Urinary bladder (tissue), 4 donors: ENCODE data around the gene SPATA16. TPM values are rescaled to one million over a fixed set of nuclear protein-coding genes. Genes with fewer than 3 reads are reported as not detected.
"Not testable (repeated sequence)": the region's sequence is repeated elsewhere in the genome, so short reads cannot be mapped to it uniquely, and the experiment has no call there.

Experiments
- DNase-seq: peaks from one replicate; pipeline ENCODE4 v3.0.0-alpha.2; 2015; ENCODE audit errors: extremely low spot score
- H3K27ac ChIP-seq: one replicate; pipeline ENCODE4 v1.5.1; 2013; ENCODE audit warnings: low read depth, mild to moderate bottlenecking, moderate library complexity
- H3K36me3 ChIP-seq: one replicate; pipeline ENCODE4 v1.6.1; 2013; ENCODE audit warnings: mild to moderate bottlenecking, moderate library complexity; ENCODE audit not compliant: insufficient read depth
- H3K4me1 ChIP-seq: one replicate; pipeline ENCODE4 v1.6.1; 2013; ENCODE audit warnings: mild to moderate bottlenecking, moderate library complexity; ENCODE audit not compliant: insufficient read depth
- H3K4me3 ChIP-seq: one replicate; pipeline ENCODE4 v1.5.1; 2013; ENCODE audit warnings: low read depth, low read length
- WGBS: extraction: QIAGEN DNeasy Blood & Tissue Kit; methylation state at CpG from one replicate; pipeline ENCODE4 v1.1.7; 2013; 5-methylcytosine and 5-hydroxymethylcytosine counted together
- polyA plus RNA-seq: library from polyadenylated mRNA; stranded (reverse); fragments of 200-250 nt; gene quantifications from one replicate; pipeline ENCODE4 v1.2.3, GENCODE V29; 2013
- total RNA-seq: library from RNA; depleted of rRNA; stranded (reverse); fragments of >200 nt; gene quantifications from one replicate; pipeline ENCODE4 v1.2.3, GENCODE V29; 2014
- donor health status: healthy with polysubstance abuse.
- donor health status: healthy.

Gene SPATA16
- total and polyA plus RNA-seq, 2 donors: not detected

DNA sequence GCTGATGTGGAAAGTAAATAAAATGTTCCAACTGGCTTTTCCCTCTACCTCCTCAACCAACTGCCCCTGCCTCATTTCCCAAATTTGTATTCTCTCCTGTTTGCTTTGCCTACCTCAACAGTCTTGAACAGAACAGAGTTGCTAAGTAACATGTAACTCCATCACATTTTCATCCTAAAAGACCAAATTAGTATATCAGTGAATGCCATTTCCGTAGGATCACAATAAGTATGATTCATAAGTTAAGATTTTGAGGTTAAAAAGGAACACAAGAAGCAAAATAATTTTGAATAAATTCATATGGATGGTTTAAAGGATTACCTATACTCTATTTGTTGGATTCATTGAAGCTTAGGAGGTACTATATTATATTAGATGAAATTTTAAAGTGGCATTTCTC lies 235.6 kb downstream of the SPATA16 start:
- Histone ChIP-seq H3K4me3 (no peak overlapping the region), H3K4me1 (no peaks in the 10 kb centered on the region), H3K27ac (no peak overlapping the region), H3K36me3 (no peaks in the 10 kb centered on the region)
- no peak for DNase-seq
- WGBS: 75% methylated on average over 1 of the region's 1 CpG

DNA sequence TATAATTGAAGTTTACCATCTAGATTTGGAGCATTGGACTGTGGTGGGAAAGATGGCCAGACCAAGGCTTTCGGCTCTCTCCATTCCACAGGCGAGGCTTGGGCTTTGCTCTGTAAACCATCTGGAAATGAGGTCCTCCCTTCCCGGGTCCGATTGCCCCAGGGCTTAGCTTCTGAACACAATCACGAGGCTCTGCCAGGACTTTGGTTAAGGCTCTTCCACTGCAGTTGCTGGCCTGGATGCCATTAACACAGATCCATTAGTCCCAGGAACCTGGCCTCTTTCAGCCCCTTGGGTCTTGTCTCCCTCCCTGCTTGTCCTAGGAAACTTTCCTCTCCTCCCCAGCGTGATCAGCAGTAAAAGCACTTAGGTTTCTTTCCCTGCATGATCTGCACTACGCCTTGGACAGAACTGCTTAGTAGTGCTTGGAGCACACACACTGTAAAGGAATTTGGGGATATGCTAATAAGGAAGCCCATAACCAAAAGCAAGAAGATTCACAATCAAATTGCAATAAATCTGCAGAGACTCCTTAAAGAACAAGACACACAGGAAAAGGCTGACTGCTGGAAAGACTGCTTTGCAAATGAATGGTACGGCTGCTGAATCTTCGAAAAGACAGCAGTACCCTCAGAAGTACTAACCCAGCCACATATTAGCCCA lies 236.2 kb downstream of the SPATA16 start:
- WGBS: 43% methylated on average over 9 of the region's 9 CpGs
- no peak for DNase-seq
- H3K36me3 ChIP-seq: no peaks in the 10 kb centered on the region
- H3K27ac ChIP-seq: no peak overlapping the region
- no peak overlapping the region for H3K4me3 ChIP-seq
- no peaks in the 10 kb centered on the region for H3K4me1 ChIP-seq

GRCh38 chr3:172903642-172904320 lies 237.3 kb downstream of the SPATA16 start:
- H3K36me3 ChIP-seq: no peaks in the 10 kb centered on the region
- H3K4me3 ChIP-seq: no peak overlapping the region
- no peaks in the 10 kb centered on the region for H3K4me1 ChIP-seq
- 51% methylated on average over 3 of the region's 3 CpGs for WGBS
- no peak overlapping the region for H3K27ac ChIP-seq
- DNase-seq: no peak

DNA sequence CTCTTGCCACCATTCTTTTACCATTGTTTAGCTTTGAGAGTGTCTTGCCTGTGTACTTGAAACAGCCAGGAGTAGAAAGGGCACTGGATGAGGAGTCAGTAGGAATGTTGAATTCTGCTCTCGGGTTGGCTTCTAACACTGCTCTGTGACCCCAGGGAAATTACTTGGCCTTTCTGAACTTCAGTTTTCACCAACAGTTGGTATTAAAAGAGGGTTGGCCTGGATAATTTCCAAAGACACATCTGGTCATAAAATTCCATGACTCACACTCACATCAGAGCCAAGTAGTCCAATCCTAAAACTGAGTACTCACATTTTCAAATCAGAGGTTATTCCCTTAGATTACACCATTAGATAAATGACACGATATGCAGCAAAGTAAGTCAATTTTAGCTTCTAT lies 248.9 kb downstream of the SPATA16 start:
- no peak for DNase-seq
- Histone ChIP-seq H3K4me3 (no peak overlapping the region), H3K27ac (no peak overlapping the region), H3K4me1 (peaks cover 2% of the 10 kb centered on the region), H3K36me3 (no peaks in the 10 kb centered on the region)
- WGBS: 24% methylated on average over 2 of the region's 2 CpGs

- H3K36me3 ChIP-seq: no peaks in the 10 kb centered on the region
- no peaks in the 10 kb centered on the region for H3K4me1 ChIP-seq
- H3K4me3 ChIP-seq: no peak overlapping the region
- no peak overlapping the region for H3K27ac ChIP-seq
- 61% methylated on average over 2 of the region's 2 CpGs for WGBS
- no peak for DNase-seq
Observed at GRCh38 chr3:172885704-172886103, 255.3 kb downstream of the SPATA16 start.

DNA sequence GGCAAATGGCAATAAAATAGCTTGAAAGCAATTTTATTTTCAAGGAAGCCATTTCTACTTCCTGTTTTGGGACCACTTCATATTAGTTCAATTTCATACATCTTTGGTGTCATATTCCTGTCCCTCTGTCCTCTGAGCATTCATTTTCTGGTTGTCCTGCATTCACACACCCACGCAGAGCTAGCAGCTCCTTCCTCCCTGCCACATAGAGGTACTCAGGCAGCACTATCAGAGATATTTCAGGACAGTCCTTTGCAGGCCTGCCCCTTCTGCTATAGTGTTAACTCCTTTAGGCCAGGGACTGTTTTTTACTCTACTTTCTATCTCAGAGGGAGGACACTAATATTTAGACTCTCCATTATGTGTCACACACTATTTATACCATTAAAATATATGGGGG lies 258.5 kb downstream of the SPATA16 start:
- Histone ChIP-seq H3K36me3 (no peaks in the 10 kb centered on the region), H3K4me3 (no peak overlapping the region), H3K4me1 (no peaks in the 10 kb centered on the region), H3K27ac (no peak overlapping the region)
- DNase-seq: no peak
- 64% methylated on average over 1 of the region's 1 CpG for whole genome bisulfite sequencing

DNA sequence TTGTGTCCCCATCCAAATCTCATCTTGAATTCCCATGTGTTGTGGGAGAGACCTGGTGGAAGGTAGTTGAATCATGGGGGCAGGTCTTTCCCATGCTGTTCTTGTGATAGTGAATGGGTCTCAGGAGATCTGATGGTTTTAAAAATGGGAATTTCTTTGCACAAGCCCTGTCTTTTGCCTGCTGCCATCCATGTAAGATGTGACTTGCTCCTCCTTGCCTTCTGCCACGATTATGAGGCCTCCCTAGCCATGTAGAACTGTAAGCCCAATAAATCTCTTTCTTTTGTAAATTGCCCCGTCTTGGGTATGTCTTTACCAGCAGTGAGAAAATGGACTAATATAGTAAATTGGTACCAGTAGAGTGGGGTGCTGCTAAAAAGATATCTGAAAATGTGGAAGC lies 261.7 kb downstream of the SPATA16 start:
- DNase-seq, H3K4me3 ChIP-seq, H3K4me1 ChIP-seq, H3K36me3 ChIP-seq, H3K27ac ChIP-seq: not testable (repeated sequence)
- 83% methylated on average over 2 of the region's 2 CpGs for WGBS

GRCh38 chr3:172877011-172877410 lies 264.0 kb downstream of the SPATA16 start:
- DNase-seq: peak; percentile 26
- H3K36me3 ChIP-seq: no peaks in the 10 kb centered on the region
- no peak overlapping the region for H3K27ac ChIP-seq
- no peaks in the 10 kb centered on the region for H3K4me1 ChIP-seq
- no peak overlapping the region for H3K4me3 ChIP-seq
- WGBS: 39% methylated on average over 4 of the region's 4 CpGs

DNA sequence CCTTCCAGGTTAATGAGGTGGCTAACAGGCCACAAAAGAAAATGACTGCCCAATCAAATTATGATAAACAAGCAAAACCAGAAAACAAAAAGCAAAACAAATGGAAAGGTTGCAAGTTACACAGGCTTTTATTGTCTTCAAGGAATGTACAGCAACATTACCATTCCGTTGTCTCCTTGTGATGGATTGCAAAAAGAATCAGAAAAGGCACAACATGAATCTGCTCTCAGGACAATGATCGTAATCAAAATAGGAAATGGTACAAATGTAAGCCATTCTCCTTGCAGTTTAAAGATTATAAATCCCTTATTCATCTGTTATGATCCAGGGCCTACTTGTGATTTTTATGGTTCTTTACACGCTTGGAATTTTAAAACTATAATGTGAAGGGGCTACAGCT lies 264.7 kb downstream of the SPATA16 start:
- no peak for DNase-seq
- H3K27ac ChIP-seq: no peak overlapping the region
- WGBS: 39% methylated on average over 3 of the region's 3 CpGs
- H3K4me1 ChIP-seq: no peaks in the 10 kb centered on the region
- no peak overlapping the region for H3K4me3 ChIP-seq
- no peaks in the 10 kb centered on the region for H3K36me3 ChIP-seq

- Histone ChIP-seq H3K36me3 (no peaks in the 10 kb centered on the region), H3K27ac (no peak overlapping the region), H3K4me1 (no peaks in the 10 kb centered on the region), H3K4me3 (no peak overlapping the region)
- no peak for DNase-seq
- WGBS: 94% methylated on average over 1 of the region's 1 CpG
Observed at GRCh38 chr3:172875039-172875438, 266.0 kb downstream of the SPATA16 start.

DNA sequence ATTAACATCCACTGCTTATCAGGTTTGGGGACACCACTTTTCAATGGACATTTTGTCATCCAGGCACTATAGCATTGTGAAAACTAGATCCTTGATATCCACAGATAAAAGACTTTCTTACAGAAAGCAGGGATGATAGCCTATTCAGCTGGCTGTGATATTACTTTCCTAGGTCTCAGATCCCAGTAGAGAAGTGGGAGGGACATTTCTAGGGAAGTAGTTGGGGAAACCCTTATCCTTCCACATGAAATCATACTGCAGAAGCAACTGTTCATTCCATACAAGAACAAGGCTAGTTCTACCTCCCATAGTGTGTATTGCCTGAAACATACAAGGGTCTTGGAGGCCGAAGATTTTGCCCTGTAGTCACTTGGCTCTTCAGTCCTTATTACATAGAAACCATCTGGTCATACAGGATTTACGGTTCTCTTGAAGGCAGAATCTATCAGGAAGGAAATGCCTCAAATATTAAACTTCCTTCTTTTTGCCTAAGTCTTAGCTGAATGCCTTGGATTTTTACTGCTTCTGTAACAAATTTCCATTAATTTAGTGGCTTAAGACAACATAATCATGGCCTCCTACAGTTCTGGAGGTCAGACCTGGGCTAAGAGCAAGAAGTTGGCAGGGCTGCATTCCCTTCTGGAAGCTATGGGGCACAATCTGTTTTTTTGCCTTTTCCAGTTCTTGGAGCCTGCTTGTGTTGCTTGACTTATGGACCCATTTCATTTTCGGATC lies 271.1 kb downstream of the SPATA16 start:
- no peak overlapping the region for H3K4me3 ChIP-seq
- WGBS: 55% methylated on average over 3 of the region's 3 CpGs
- H3K27ac ChIP-seq: no peak overlapping the region
- no peaks in the 10 kb centered on the region for H3K36me3 ChIP-seq
- DNase-seq: no peak
- H3K4me1 ChIP-seq: no peaks in the 10 kb centered on the region

- no peak overlapping the region for H3K27ac ChIP-seq
- 21% methylated on average over 3 of the region's 3 CpGs for WGBS
- DNase-seq: no peak
- H3K4me1 ChIP-seq: no peaks in the 10 kb centered on the region
- no peaks in the 10 kb centered on the region for H3K36me3 ChIP-seq
- no peak overlapping the region for H3K4me3 ChIP-seq
Observed at GRCh38 chr3:172869368-172869771, 271.7 kb downstream of the SPATA16 start.

GRCh38 chr3:172868582-172869200 lies 272.3 kb downstream of the SPATA16 start:
- Histone ChIP-seq H3K4me3 (no peak overlapping the region), H3K4me1 (no peaks in the 10 kb centered on the region), H3K27ac (no peak overlapping the region), H3K36me3 (no peaks in the 10 kb centered on the region)
- DNase-seq: no peak
- WGBS: 97% methylated on average over 2 of the region's 2 CpGs
